HepG2 (cell line): ENCODE measurements around the gene KRTAP2-3. TPM values are rescaled to one million over a fixed set of nuclear protein-coding genes. Genes with fewer than 3 reads are reported as not detected.

Experiments used
- ELF1 ChIP-seq: sonication (generic); formaldehyde crosslinking; IDR thresholded peaks from 2 replicates; pipeline ENCODE4 v1.4.0; 2020; ENCODE audit warnings: missing genetic modification reagents
- NFYB ChIP-seq: sonication (generic); formaldehyde crosslinking; IDR thresholded peaks from 2 replicates; pipeline ENCODE4 v1.4.0; 2020; ENCODE audit warnings: missing genetic modification reagents
- polyA plus RNA-seq, 8 experiments: library from polyadenylated mRNA; depleted of rRNA in 3 of 8; stranded (reverse) in 7 of 8; unstranded in 1 of 8; fragments of >200 nt; fragmentation: Illumina TruSeq in 4 of 8; extraction: Trizol in 4 of 8; gene quantifications; 2 replicates each; pipeline versions ENCODE4 v1.2.1 to v1.2.3, GENCODE V29; 2011 to 2016; ENCODE audit warnings: low read depth in 4 of 8, missing spikeins in 1 of 8, mixed read lengths in 1 of 8; ENCODE audit not compliant: insufficient read depth in 1 of 8
- total RNA-seq, 5 experiments: library from RNA; depleted of rRNA; stranded (reverse); fragments of >200 nt; fragmentation: Illumina TruSeq; extraction: Trizol; gene quantifications; 2 replicates each; pipeline ENCODE4 v1.2.3, GENCODE V29; 2016; ENCODE audit warnings: low read depth in 1 of 5
- TF ChIP-seq, protein P1 (sequence below): sonication (generic); formaldehyde crosslinking; IDR thresholded peaks from 2 replicates; pipeline ENCODE4 v1.5.1; 2020; ENCODE audit warnings: missing genetic modification reagents, mild to moderate bottlenecking, borderline replicate concordance
- TF ChIP-seq, protein P2 (sequence below): sonication (generic); formaldehyde crosslinking; IDR thresholded peaks from 2 replicates; pipeline ENCODE4 v1.5.0; 2020; ENCODE audit warnings: mild to moderate bottlenecking, missing genetic modification reagents
- TF ChIP-seq, protein P3 (sequence below): sonication (generic); formaldehyde crosslinking; IDR thresholded peaks from 2 replicates; pipeline ENCODE4 v1.8.1; 2023; ENCODE audit warnings: mild to moderate bottlenecking, moderate library complexity, missing genetic modification reagents
- TF ChIP-seq, protein P4 (sequence below): sonication (generic); formaldehyde crosslinking; conservative IDR thresholded peaks from 2 replicates; pipeline ENCODE4 v1.8.1; 2023; ENCODE audit warnings: missing genetic modification reagents
- TF ChIP-seq, protein P5 (sequence below): sonication (generic); formaldehyde crosslinking; IDR thresholded peaks from 2 replicates; pipeline ENCODE4 v1.5.1; 2020; ENCODE audit warnings: missing genetic modification reagents, mild to moderate bottlenecking, borderline replicate concordance

Gene KRTAP2-3
- total and polyA plus RNA-seq, 2 of the 13 experiments (the other 11 are each of a cell fraction or from before 2014, with no cell fraction given), result 0.25 TPM; not detected in 1

DNA sequence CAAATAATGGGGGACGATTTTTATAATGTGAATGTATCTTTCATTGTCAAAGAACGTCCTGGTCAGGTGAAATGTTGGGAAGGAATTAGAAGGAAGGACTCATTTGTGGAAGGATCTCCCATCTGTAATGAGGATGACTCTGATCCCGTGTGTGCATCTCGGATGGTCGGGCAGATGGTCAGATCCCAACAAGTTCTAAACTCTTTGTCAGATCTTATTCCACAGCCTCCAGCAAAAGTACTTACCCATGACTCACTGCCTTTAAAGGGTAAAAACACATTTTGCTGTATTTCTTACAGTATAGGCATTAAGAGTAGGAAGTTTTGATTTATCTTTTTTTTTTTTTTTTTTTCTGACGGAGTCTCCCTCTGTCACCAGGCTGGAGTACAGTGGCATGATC lies 38.6 kb upstream of the KRTAP2-3 start (continued):
- TF ChIP-seq, protein P1, sequence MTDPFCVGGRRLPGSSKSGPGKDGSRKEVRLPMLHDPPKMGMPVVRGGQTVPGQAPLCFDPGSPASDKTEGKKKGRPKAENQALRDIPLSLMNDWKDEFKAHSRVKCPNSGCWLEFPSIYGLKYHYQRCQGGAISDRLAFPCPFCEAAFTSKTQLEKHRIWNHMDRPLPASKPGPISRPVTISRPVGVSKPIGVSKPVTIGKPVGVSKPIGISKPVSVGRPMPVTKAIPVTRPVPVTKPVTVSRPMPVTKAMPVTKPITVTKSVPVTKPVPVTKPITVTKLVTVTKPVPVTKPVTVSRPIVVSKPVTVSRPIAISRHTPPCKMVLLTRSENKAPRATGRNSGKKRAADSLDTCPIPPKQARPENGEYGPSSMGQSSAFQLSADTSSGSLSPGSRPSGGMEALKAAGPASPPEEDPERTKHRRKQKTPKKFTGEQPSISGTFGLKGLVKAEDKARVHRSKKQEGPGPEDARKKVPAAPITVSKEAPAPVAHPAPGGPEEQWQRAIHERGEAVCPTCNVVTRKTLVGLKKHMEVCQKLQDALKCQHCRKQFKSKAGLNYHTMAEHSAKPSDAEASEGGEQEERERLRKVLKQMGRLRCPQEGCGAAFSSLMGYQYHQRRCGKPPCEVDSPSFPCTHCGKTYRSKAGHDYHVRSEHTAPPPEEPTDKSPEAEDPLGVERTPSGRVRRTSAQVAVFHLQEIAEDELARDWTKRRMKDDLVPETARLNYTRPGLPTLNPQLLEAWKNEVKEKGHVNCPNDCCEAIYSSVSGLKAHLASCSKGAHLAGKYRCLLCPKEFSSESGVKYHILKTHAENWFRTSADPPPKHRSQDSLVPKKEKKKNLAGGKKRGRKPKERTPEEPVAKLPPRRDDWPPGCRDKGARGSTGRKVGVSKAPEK (CRISPR knock-in tag), result no peak
- TF ChIP-seq, protein P2, sequence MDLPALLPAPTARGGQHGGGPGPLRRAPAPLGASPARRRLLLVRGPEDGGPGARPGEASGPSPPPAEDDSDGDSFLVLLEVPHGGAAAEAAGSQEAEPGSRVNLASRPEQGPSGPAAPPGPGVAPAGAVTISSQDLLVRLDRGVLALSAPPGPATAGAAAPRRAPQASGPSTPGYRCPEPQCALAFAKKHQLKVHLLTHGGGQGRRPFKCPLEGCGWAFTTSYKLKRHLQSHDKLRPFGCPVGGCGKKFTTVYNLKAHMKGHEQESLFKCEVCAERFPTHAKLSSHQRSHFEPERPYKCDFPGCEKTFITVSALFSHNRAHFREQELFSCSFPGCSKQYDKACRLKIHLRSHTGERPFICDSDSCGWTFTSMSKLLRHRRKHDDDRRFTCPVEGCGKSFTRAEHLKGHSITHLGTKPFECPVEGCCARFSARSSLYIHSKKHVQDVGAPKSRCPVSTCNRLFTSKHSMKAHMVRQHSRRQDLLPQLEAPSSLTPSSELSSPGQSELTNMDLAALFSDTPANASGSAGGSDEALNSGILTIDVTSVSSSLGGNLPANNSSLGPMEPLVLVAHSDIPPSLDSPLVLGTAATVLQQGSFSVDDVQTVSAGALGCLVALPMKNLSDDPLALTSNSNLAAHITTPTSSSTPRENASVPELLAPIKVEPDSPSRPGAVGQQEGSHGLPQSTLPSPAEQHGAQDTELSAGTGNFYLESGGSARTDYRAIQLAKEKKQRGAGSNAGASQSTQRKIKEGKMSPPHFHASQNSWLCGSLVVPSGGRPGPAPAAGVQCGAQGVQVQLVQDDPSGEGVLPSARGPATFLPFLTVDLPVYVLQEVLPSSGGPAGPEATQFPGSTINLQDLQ (CRISPR knock-in tag), result no peak
- TF ChIP-seq ELF1 (CRISPR knock-in tag) (no peak), NFYB (CRISPR knock-in tag) (no peak)
- TF ChIP-seq, protein P3, sequence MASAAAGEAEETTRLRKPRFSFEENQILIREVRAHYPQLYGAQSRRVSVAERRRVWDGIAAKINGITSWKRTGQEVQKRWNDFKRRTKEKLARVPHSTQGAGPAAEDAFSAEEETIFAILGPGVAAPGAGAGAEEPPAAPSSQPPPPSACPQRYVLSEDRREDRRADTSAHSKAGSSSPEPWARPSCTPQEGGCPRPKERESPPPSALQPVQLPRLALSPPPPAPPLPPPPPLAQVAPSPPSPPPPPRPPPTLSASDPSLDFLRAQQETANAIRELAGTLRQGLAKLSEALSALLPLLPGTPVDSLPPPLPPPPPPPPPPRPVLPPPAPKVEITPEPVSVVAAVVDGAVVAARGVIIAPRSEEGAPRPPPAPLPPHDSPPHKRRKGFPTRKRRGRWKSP (CRISPR knock-in tag), result no peak
- TF ChIP-seq, protein P4, sequence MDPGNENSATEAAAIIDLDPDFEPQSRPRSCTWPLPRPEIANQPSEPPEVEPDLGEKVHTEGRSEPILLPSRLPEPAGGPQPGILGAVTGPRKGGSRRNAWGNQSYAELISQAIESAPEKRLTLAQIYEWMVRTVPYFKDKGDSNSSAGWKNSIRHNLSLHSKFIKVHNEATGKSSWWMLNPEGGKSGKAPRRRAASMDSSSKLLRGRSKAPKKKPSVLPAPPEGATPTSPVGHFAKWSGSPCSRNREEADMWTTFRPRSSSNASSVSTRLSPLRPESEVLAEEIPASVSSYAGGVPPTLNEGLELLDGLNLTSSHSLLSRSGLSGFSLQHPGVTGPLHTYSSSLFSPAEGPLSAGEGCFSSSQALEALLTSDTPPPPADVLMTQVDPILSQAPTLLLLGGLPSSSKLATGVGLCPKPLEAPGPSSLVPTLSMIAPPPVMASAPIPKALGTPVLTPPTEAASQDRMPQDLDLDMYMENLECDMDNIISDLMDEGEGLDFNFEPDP (CRISPR knock-in tag), result no peak
- TF ChIP-seq, protein P5, sequence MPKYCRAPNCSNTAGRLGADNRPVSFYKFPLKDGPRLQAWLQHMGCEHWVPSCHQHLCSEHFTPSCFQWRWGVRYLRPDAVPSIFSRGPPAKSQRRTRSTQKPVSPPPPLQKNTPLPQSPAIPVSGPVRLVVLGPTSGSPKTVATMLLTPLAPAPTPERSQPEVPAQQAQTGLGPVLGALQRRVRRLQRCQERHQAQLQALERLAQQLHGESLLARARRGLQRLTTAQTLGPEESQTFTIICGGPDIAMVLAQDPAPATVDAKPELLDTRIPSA, result no peak
- TF ChIP-seq, all 625 proteins: peak for 0
